HEK293 (cell line): ENCODE results near the gene FAM83C.

Source experiments
- ATF2 ChIP-seq: fragments of 450-650 bp; formaldehyde crosslinking; IDR thresholded peaks from 2 replicates; pipeline ENCODE4 v1.5.1; 2016; ENCODE audit warnings: missing biosample characterization, missing genetic modification characterization, low read depth
- EGR2 ChIP-seq: fragments of 450-650 bp; formaldehyde crosslinking; IDR thresholded peaks from 2 replicates; pipeline ENCODE4 v1.5.1; 2016; ENCODE audit warnings: low read depth, missing biosample characterization, missing genetic modification characterization
- ELK4 ChIP-seq: IDR thresholded peaks from 2 replicates; pipeline ENCODE4 v1.6.1; 2011; ENCODE audit warnings: mild to moderate bottlenecking, low read depth, low read length, borderline replicate concordance
- GLI2 ChIP-seq: fragments of 450-650 bp; formaldehyde crosslinking; IDR thresholded peaks from 2 replicates; pipeline ENCODE4; 2017; ENCODE audit warnings: missing biosample characterization, missing genetic modification characterization, low read depth, borderline replicate concordance
- GLIS1 ChIP-seq: fragments of 450-650 bp; formaldehyde crosslinking; IDR thresholded peaks from 2 replicates; pipeline ENCODE4 v1.5.1; 2016; ENCODE audit warnings: missing biosample characterization, missing genetic modification characterization
- GLIS2 ChIP-seq: fragments of 450-650 bp; formaldehyde crosslinking; IDR thresholded peaks from 2 replicates; pipeline ENCODE4 v1.5.1; 2016; ENCODE audit warnings: missing biosample characterization, missing genetic modification characterization
- IKZF3 ChIP-seq: fragments of 450-650 bp; IDR thresholded peaks from 2 replicates; pipeline ENCODE4 v1.5.0; 2018; ENCODE audit warnings: missing biosample characterization, mild to moderate bottlenecking, missing genetic modification characterization, moderate library complexity
- KLF10 ChIP-seq: fragments of 450-650 bp; IDR thresholded peaks from 2 replicates; pipeline ENCODE4 v1.5.1; 2018; ENCODE audit warnings: missing biosample characterization, mild to moderate bottlenecking, missing genetic modification characterization
- KLF16 ChIP-seq: fragments of 450-650 bp; formaldehyde crosslinking; IDR thresholded peaks from 2 replicates; pipeline ENCODE4 v1.5.1; 2017; ENCODE audit warnings: missing biosample characterization, missing genetic modification characterization
- KLF7 ChIP-seq: fragments of 450-650 bp; formaldehyde crosslinking; IDR thresholded peaks from 2 replicates; pipeline ENCODE4 v1.5.1; 2016; ENCODE audit warnings: missing biosample characterization, missing genetic modification characterization, borderline replicate concordance
- PRDM1 ChIP-seq: fragments of 450-650 bp; formaldehyde crosslinking; IDR thresholded peaks from 2 replicates; pipeline ENCODE4; 2016; ENCODE audit warnings: missing biosample characterization, missing genetic modification characterization
- SCRT2 ChIP-seq: fragments of 450-650 bp; formaldehyde crosslinking; IDR thresholded peaks from 2 replicates; pipeline ENCODE4 v1.5.1; 2016; ENCODE audit warnings: missing biosample characterization, missing genetic modification characterization
- SP2 ChIP-seq: fragments of 450-650 bp; formaldehyde crosslinking; IDR thresholded peaks from 2 replicates; pipeline ENCODE4 v1.5.1; 2016; ENCODE audit warnings: missing biosample characterization, missing genetic modification characterization
- ZBTB26 ChIP-seq: fragments of 450-650 bp; formaldehyde crosslinking; optimal IDR thresholded peaks from 2 replicates; pipeline ENCODE3; 2016; ENCODE audit warnings: missing biosample characterization, mild to moderate bottlenecking, missing genetic modification characterization
- ZBTB7A ChIP-seq: fragments of 450-650 bp; formaldehyde crosslinking; IDR thresholded peaks from 2 replicates; pipeline ENCODE4 v1.5.1; 2016; ENCODE audit warnings: low read depth, missing biosample characterization, missing genetic modification characterization
- ZBTB8A ChIP-seq: fragments of 450-650 bp; formaldehyde crosslinking; IDR thresholded peaks from 2 replicates; pipeline ENCODE4 v1.5.1; 2016; ENCODE audit warnings: missing biosample characterization, missing genetic modification characterization
- ZFP37 ChIP-seq: fragments of 450-650 bp; formaldehyde crosslinking; IDR thresholded peaks from 2 replicates; pipeline ENCODE4 v1.5.1; 2016; ENCODE audit warnings: missing biosample characterization, missing genetic modification characterization
- ZNF24 ChIP-seq: fragments of 450-650 bp; formaldehyde crosslinking; IDR thresholded peaks from 2 replicates; pipeline ENCODE4 v1.5.1; 2016; ENCODE audit warnings: missing biosample characterization, missing genetic modification characterization
- ZNF324 ChIP-seq: fragments of 450-650 bp; formaldehyde crosslinking; IDR thresholded peaks from 2 replicates; pipeline ENCODE4 v1.5.1; 2016; ENCODE audit warnings: missing biosample characterization, missing genetic modification characterization
- ZNF501 ChIP-seq: fragments of 450-650 bp; formaldehyde crosslinking; IDR thresholded peaks from 2 replicates; pipeline ENCODE4 v1.5.1; 2016; ENCODE audit warnings: missing biosample characterization, missing genetic modification characterization
- ZNF513 ChIP-seq: fragments of 450-650 bp; IDR thresholded peaks from 2 replicates; pipeline ENCODE4 v1.5.1; 2018; ENCODE audit warnings: missing biosample characterization, missing genetic modification characterization
- ZNF518A ChIP-seq: fragments of 450-650 bp; formaldehyde crosslinking; conservative IDR thresholded peaks from 2 replicates; pipeline ENCODE4 v1.5.1; 2016; ENCODE audit warnings: low read depth, missing biosample characterization, missing genetic modification characterization
- ZNF707 ChIP-seq: fragments of 450-650 bp; formaldehyde crosslinking; IDR thresholded peaks from 2 replicates; pipeline ENCODE4 v1.5.1; 2016; ENCODE audit warnings: missing biosample characterization, missing genetic modification characterization
- ZNF76 ChIP-seq: fragments of 450-650 bp; formaldehyde crosslinking; IDR thresholded peaks from 2 replicates; pipeline ENCODE4; 2016; ENCODE audit warnings: low read depth, missing biosample characterization, missing genetic modification characterization, borderline replicate concordance
- ZNF843 ChIP-seq: fragments of 450-650 bp; formaldehyde crosslinking; IDR thresholded peaks from 2 replicates; pipeline ENCODE4 v1.5.1; 2016; ENCODE audit warnings: missing biosample characterization, missing genetic modification characterization
- ZSCAN16 ChIP-seq: fragments of 450-650 bp; formaldehyde crosslinking; IDR thresholded peaks from 2 replicates; pipeline ENCODE4 v1.5.1; 2016; ENCODE audit warnings: missing biosample characterization, missing genetic modification characterization

The FAM83C gene

GRCh38 chr20:35284267-35284991 is 7.8 kb downstream of the FAM83C start, which contains the start of gene EIF6 (continued):
- TF ChIP-seq ZNF513 (tag by site-specific recombination) (no peak), IKZF3 (tag by site-specific recombination) (0 out of 2 replicates have a peak, but pooled peaks have one; percentile 28), ZFP37 (tag by site-specific recombination) (0 out of 2 replicates have a peak, but pooled peaks have one; percentile 8), ZNF518A (peak; percentile 79), ZNF707 (tag by site-specific recombination) (no peak), EGR2 (tag by site-specific recombination) (peak; percentile 66), ZBTB8A (tag by site-specific recombination) (no peak), ZNF843 (no peak), PRDM1 (tag by site-specific recombination) (no peak), GLI2 (tag by site-specific recombination) (0 out of 2 replicates have a peak, but pooled peaks have one; percentile 11), ZNF24 (no peak; the same call in 1 of the 2 replicates), ZNF501 (tag by site-specific recombination) (0 out of 2 replicates have a peak, but pooled peaks have one; percentile 42), GLIS2 (tag by site-specific recombination) (peak; percentile 63; the same call in 1 of the 2 replicates), ELK4 (peak; percentile 91; the same call in 1 of the 2 replicates), GLIS1 (tag by site-specific recombination) (peak; percentile 78), SP2 (tag by site-specific recombination) (peak; percentile 94), ZBTB7A (tag by site-specific recombination) (0 out of 2 replicates have a peak, but pooled peaks have one; percentile 28), ZSCAN16 (tag by site-specific recombination) (peak; percentile 73; the same call in 1 of the 2 replicates), ATF2 (tag by site-specific recombination) (no peak), ZBTB26 (tag by site-specific recombination) (peak; percentile 81), KLF10 (tag by site-specific recombination) (peak; percentile 67; the same call in 1 of the 2 replicates), SCRT2 (tag by site-specific recombination) (peak; percentile 91), KLF16 (tag by site-specific recombination) (peak; percentile 82; the same call in 1 of the 2 replicates), ZNF76 (tag by site-specific recombination) (peak; percentile 86), KLF7 (tag by site-specific recombination) (peak; percentile 48; the same call in 1 of the 2 replicates), ZNF324 (tag by site-specific recombination) (peak; percentile 15; the same call in 1 of the 2 replicates)
